ENCODE data around the gene TTC9B.
A peak's percentile ranks its signal among the peaks of the same experiment; 100 is the strongest.
"Not testable (repeated sequence)": the region's sequence is repeated elsewhere in the genome, so short reads cannot be mapped to it uniquely, and the experiment has no call there.

The TTC9B gene

GRCh38 chr19:40213251-40213829 is 4.8 kb downstream of the TTC9B start:
- no peak for DNase-seq

GRCh38 chr19:40210889-40211288 is 7.3 kb downstream of the TTC9B start:
- no peak for DNase-seq

GRCh38 chr19:40208602-40209001 is 9.6 kb downstream of the TTC9B start:
- DNase-seq: no peak

GRCh38 chr19:40205760-40206159 is 12.4 kb downstream of the TTC9B start:
- DNase-seq: no peak

GRCh38 chr19:40204381-40204780 is 13.8 kb downstream of the TTC9B start:
- no peak for DNase-seq

GRCh38 chr19:40200341-40201099 is 17.7 kb downstream of the TTC9B start:
- no peak for DNase-seq

- no peak for DNase-seq
Measured at GRCh38 chr19:40198272-40198990, 19.8 kb downstream of the TTC9B start.

- no peak for DNase-seq
Measured at GRCh38 chr19:40193587-40193849, 24.7 kb downstream of the TTC9B start.

- no peak for DNase-seq
Measured at GRCh38 chr19:40192758-40193586, 25.2 kb downstream of the TTC9B start.

- peak; percentile 7 for DNase-seq
Measured at GRCh38 chr19:40191836-40192646, 26.1 kb downstream of the TTC9B start.

GRCh38 chr19:40190891-40191835 is 27.0 kb downstream of the TTC9B start, which contains the start of gene MAP3K10:
TSS of gene MAP3K10 (plus strand) at chr19:40191426. CDS start at chr19:40192032, 606 bp downstream.
- DNase-seq: peak; percentile 65

- no peak for DNase-seq
Measured at GRCh38 chr19:40184273-40184672, 33.9 kb downstream of the TTC9B start.

- DNase-seq: no peak
Measured at GRCh38 chr19:40178756-40179155, 39.4 kb downstream of the TTC9B start.

GRCh38 chr19:40177286-40178070 is 40.7 kb downstream of the TTC9B start:
- no peak for DNase-seq

GRCh38 chr19:40175820-40176219 is 42.4 kb downstream of the TTC9B start:
- no peak for DNase-seq

GRCh38 chr19:40174092-40174491 is 44.1 kb downstream of the TTC9B start:
- no peak for DNase-seq

GRCh38 chr19:40171293-40171692 is 46.9 kb downstream of the TTC9B start:
- DNase-seq: not testable (repeated sequence)

- DNase-seq: not testable (repeated sequence)
Measured at GRCh38 chr19:40170303-40170989, 47.7 kb downstream of the TTC9B start.

GRCh38 chr19:40169482-40170302 is 48.5 kb downstream of the TTC9B start:
- not testable (repeated sequence) for DNase-seq
